MM.1S (cell line): ENCODE measurements around the gene OR2J1.

Experiments used
- DNase-seq: peaks from one replicate; pipeline ENCODE4 v3.0.0-alpha.2; 2015
- H2AFZ ChIP-seq: fragments of 300-600 bp; sonication (generic); 2 replicates; pipeline ENCODE4 v1.6.0; 2016; ENCODE audit warnings: antibody characterized with exemption, low read length
- H3F3A ChIP-seq: fragments of 300-600 bp; sonication (generic); 2 replicates; pipeline ENCODE4 v1.6.1; 2016; ENCODE audit warnings: mild to moderate bottlenecking, antibody characterized with exemption, low read length, moderate library complexity, mixed read lengths; ENCODE audit not compliant: insufficient read depth
- H3K27ac ChIP-seq: fragments of 300-600 bp; sonication (generic); 2 replicates; pipeline ENCODE4 v1.5.1; 2016; ENCODE audit warnings: mild to moderate bottlenecking, low read length
- H3K27me3 ChIP-seq: fragments of 300-600 bp; sonication (generic); replicated peaks from 2 replicates; pipeline ENCODE4 v1.6.0; 2016; ENCODE audit warnings: low read length; ENCODE audit not compliant: insufficient read depth
- H3K36me3 ChIP-seq: fragments of 300-600 bp; sonication (generic); replicated peaks from 2 replicates; pipeline ENCODE4 v1.6.1; 2016; ENCODE audit warnings: mild to moderate bottlenecking, low read length, mixed read lengths; ENCODE audit not compliant: insufficient read depth
- H3K4me1 ChIP-seq: fragments of 300-600 bp; sonication (generic); 2 replicates; pipeline ENCODE4 v1.6.1; 2016; ENCODE audit warnings: low read length, mixed read lengths
- H3K4me2 ChIP-seq: fragments of 300-600 bp; sonication (generic); 2 replicates; pipeline ENCODE4 v1.6.0; 2016; ENCODE audit warnings: low read depth, low read length
- H3K4me3 ChIP-seq: fragments of 300-600 bp; sonication (generic); 2 replicates; pipeline ENCODE4 v1.5.1; 2016; ENCODE audit warnings: low read length, mixed read lengths
- H3K79me2 ChIP-seq: fragments of 300-600 bp; sonication (generic); 2 replicates; pipeline ENCODE4 v1.6.1; 2016; ENCODE audit warnings: mixed run types, low read length, mixed read lengths
- H3K9ac ChIP-seq: fragments of 300-600 bp; sonication (generic); 2 replicates; pipeline ENCODE4 v1.6.1; 2016; ENCODE audit warnings: low read length, mixed read lengths
- H3K9me2 ChIP-seq: fragments of 300-600 bp; sonication (generic); replicated peaks from 2 replicates; pipeline ENCODE4 v1.6.1; 2016; ENCODE audit warnings: mild to moderate bottlenecking, low read length, mixed read lengths; ENCODE audit not compliant: insufficient read depth
- H3K9me3 ChIP-seq: fragments of 300-600 bp; sonication (generic); replicated peaks from 2 replicates; pipeline ENCODE4 v1.6.1; 2016; ENCODE audit warnings: mild to moderate bottlenecking, low read length, mixed read lengths; ENCODE audit not compliant: insufficient read depth
- H4K20me1 ChIP-seq: fragments of 300-600 bp; sonication (generic); 2 replicates; pipeline ENCODE4 v1.6.1; 2016; ENCODE audit warnings: mild to moderate bottlenecking, low read length, moderate library complexity, mixed read lengths; ENCODE audit not compliant: insufficient read depth
- EZH2 ChIP-seq: fragments of 300-600 bp; sonication (generic); optimal IDR thresholded peaks from 2 replicates; pipeline ENCODE3; 2017; ENCODE audit warnings: low read depth, mild to moderate bottlenecking, antibody characterized with exemption, low read length, mixed read lengths
- EZH2phosphoT487 ChIP-seq: fragments of 300-600 bp; sonication (generic); IDR thresholded peaks from 2 replicates; pipeline ENCODE4 v1.6.1; 2018; ENCODE audit warnings: antibody characterized with exemption, low read length
- TF ChIP-seq, protein P1 (sequence below): fragments of 300-600 bp; sonication (generic); IDR thresholded peaks from 2 replicates; pipeline ENCODE4 v1.5.1; 2016; ENCODE audit warnings: antibody characterized with exemption, low read length, mixed read lengths

OR2J1 gene

DNA sequence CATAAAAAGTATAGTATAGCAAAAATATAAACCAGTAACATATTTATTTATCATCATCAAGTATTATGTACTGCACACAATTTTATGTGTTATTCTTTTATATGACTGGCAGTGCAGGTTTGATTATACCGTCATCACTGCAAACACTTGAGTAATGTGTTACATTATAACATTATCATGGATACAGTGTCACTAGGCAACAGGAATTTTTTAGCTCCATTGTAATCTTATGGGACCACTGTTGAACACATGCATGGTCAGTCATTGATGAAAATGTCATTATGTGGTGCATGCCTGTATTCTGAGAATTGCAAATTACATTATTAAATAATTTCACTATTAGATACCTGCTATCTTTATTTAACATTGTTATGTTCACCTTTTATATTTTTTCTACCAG is 42.3 kb downstream of the OR2J1 start:
- TF ChIP-seq EZH2phosphoT487 (no peak), EZH2 (no peak)
- TF ChIP-seq, protein P1, sequence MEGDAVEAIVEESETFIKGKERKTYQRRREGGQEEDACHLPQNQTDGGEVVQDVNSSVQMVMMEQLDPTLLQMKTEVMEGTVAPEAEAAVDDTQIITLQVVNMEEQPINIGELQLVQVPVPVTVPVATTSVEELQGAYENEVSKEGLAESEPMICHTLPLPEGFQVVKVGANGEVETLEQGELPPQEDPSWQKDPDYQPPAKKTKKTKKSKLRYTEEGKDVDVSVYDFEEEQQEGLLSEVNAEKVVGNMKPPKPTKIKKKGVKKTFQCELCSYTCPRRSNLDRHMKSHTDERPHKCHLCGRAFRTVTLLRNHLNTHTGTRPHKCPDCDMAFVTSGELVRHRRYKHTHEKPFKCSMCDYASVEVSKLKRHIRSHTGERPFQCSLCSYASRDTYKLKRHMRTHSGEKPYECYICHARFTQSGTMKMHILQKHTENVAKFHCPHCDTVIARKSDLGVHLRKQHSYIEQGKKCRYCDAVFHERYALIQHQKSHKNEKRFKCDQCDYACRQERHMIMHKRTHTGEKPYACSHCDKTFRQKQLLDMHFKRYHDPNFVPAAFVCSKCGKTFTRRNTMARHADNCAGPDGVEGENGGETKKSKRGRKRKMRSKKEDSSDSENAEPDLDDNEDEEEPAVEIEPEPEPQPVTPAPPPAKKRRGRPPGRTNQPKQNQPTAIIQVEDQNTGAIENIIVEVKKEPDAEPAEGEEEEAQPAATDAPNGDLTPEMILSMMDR, result no peak
- no peak overlapping the region for H3K9ac ChIP-seq
- no peak overlapping the region for H2AFZ ChIP-seq
- H4K20me1 ChIP-seq, result no peaks in the 10 kb centered on the region
- no peaks in the 10 kb centered on the region for H3K4me1 ChIP-seq
- H3K27me3 ChIP-seq, result no peaks in the 10 kb centered on the region
- no peaks in the 10 kb centered on the region for H3K36me3 ChIP-seq
- no peaks in the 10 kb centered on the region for H3K79me2 ChIP-seq
- H3K9me3 ChIP-seq, result no peaks in the 10 kb centered on the region; the same call in 1 of the 2 replicates
- DNase-seq, result no peak
- H3K9me2 ChIP-seq, result no peaks in the 10 kb centered on the region
- H3K4me2 ChIP-seq, result no peak overlapping the region
- no peak overlapping the region for H3K27ac ChIP-seq
- H3K4me3 ChIP-seq, result no peak overlapping the region
- H3F3A ChIP-seq, result no peaks in the 10 kb centered on the region

DNA sequence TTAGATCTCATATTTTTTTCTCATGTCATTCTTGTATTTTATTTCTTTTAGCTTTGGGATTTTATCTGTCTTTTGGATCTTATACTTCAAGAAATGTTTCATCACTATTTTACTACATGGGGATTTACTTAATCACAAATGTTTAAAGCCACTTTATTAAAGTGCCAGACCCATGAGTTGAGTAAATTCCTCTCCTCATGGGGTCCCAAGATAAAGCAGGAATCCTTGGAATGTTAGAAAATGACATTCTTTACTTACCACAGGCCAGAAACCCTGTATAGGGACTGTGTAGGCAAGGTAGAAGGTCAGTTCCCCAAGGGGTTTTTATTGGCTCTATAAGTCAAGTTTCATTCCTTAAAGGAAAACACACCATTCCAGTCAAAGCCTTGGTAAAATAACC is 43.0 kb downstream of the OR2J1 start:
- no peaks in the 10 kb centered on the region for H3F3A ChIP-seq
- no peak for DNase-seq
- no peak overlapping the region for H3K9ac ChIP-seq
- H3K27me3 ChIP-seq, result no peaks in the 10 kb centered on the region
- no peaks in the 10 kb centered on the region for H3K79me2 ChIP-seq
- no peak overlapping the region for H2AFZ ChIP-seq
- H4K20me1 ChIP-seq, result no peaks in the 10 kb centered on the region
- H3K9me2 ChIP-seq, result no peaks in the 10 kb centered on the region
- no peaks in the 10 kb centered on the region for H3K4me1 ChIP-seq
- H3K4me2 ChIP-seq, result no peak overlapping the region
- no peaks in the 10 kb centered on the region for H3K36me3 ChIP-seq
- no peak overlapping the region for H3K4me3 ChIP-seq
- no peak overlapping the region for H3K27ac ChIP-seq
- no peak for TF ChIP-seq EZH2phosphoT487
- TF ChIP-seq, protein P1, result no peak
- TF ChIP-seq EZH2, result no peak
- H3K9me3 ChIP-seq, result no peaks in the 10 kb centered on the region; the same call in 1 of the 2 replicates

DNA sequence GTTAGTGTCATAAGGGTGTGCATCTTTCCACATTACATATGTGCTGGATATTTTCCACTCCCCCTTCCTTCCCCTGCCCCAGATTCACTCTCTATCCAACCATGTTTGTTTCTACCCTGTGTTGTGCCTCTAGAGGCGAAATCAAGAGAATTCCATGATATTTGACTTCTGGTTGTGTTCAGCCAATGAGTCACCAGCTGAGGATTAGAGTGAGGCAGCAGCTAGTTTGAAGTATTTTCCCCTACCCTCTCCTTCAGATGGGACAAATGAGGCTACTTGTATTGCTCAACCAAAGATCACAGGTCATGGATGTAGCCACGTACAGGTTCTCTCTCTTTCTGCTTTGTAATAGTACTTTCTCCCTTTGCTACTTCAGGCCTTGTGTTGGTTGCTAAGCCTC is 46.9 kb downstream of the OR2J1 start:
- Histone ChIP-seq H3K9me2 (no peaks in the 10 kb centered on the region), H3K27me3 (no peaks in the 10 kb centered on the region), H3K27ac (no peak overlapping the region), H4K20me1 (no peaks in the 10 kb centered on the region), H3K9me3 (no peaks in the 10 kb centered on the region), H3K4me3 (no peak overlapping the region), H3K36me3 (no peaks in the 10 kb centered on the region), H3K79me2 (no peaks in the 10 kb centered on the region), H3K4me1 (no peaks in the 10 kb centered on the region), H2AFZ (no peak overlapping the region), H3K9ac (no peak overlapping the region), H3F3A (no peaks in the 10 kb centered on the region), H3K4me2 (no peak overlapping the region)
- TF ChIP-seq EZH2phosphoT487 (no peak), EZH2 (no peak)
- TF ChIP-seq, protein P1, result no peak
- DNase-seq, result no peak
